ENCODE data around the gene DLX5. TPM values are rescaled to one million over a fixed set of nuclear protein-coding genes. Genes with fewer than 3 reads are reported as not detected.

The DLX5 gene
- total and polyA plus RNA-seq, 2 of the 4 experiments (the other 2 are of a cell fraction): not detected

DNA sequence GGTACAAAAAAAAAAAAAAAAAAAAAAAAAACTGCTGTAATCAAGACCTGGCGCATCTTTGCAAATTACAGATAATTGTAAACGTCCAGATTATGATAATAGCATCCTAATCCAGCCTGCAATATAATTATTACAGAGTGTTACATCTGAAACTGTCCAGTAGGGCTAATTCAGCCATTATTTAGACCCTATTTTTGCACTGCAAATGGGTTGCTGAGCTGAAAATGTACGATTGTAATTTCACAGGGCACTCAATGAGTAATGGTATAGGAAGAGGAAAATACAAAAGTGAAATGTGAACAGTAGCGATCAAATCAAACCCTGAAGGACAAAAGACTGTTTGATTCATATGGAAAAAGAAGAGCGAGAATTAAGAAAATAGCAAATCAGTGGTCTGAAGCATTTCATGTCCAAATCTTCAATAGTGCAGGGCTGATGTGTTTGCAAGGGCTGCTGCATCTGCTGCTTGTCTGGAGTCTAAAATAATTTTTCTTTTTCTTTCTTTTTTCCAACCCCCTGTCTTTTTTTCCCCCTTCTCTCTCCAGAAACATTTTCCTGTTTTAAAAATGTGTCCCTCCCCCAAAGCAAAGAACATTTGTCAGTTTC lies 10.4 kb downstream of the DLX5 start:
- CTCF ChIA-PET: interaction anchor here (1.0 kb wide), 1 partner anchor 13 kb away, joined by 3 read pairs; no protein-coding TSS in a partner anchor
- Histone ChIP-seq H2BK120ac (ENCODE audit: low read depth, low read length) (no peak overlapping the region), H3K4me2 (ENCODE audit: low read depth, low read length) (no peak overlapping the region), H2AK5ac (ENCODE audit: low read depth, low read length) (no peak overlapping the region), H3K79me1 (ENCODE audit: low read depth in 1 of 2, low read length in 2 of 2) (no peaks in the 10 kb centered on the region), H2AFZ (replicated peaks; ENCODE audit: low read length, poor library complexity) (no peak overlapping the region), H3K9me1 (ENCODE audit: insufficient read depth, low read length) (no peaks in the 10 kb centered on the region), H3K9ac (ENCODE audit: low read depth, low read length) (no peak overlapping the region), H2BK15ac (ENCODE audit: low read depth, low read length) (no peak overlapping the region), H3K4me1 (ENCODE audit: control insufficient read depth, insufficient read depth, low read length) (no peaks in the 10 kb centered on the region), H3K56ac (ENCODE audit: extremely low read depth, insufficient read depth, low read length) (no peak overlapping the region), H2AK9ac (replicated peaks; ENCODE audit: low read depth, low read length, poor library complexity) (no peak overlapping the region), H3K4ac (ENCODE audit: low read depth, low read length) (no peak overlapping the region), H4K20me1 (ENCODE audit: insufficient read depth, low read length) (no peaks in the 10 kb centered on the region), H3K4me3 (ENCODE audit: insufficient read depth, low read depth, low read length) (no peak overlapping the region), H2BK5ac (ENCODE audit: low read depth, low read length, poor library complexity, severe bottlenecking) (no peak overlapping the region), H3K27ac (ENCODE audit: insufficient read depth, low read length) (no peak overlapping the region), H4K5ac (ENCODE audit: low read depth, low read length) (no peak overlapping the region), H4K8ac (ENCODE audit: low read depth in 2 of 2, low read length in 2 of 2) (no peak overlapping the region), H4K91ac (ENCODE audit: insufficient read depth, low read depth, low read length) (no peak overlapping the region), H3K27me3 (ENCODE audit: control insufficient read depth, insufficient read depth, low read length) (peaks cover 65% of the 10 kb centered on the region), H3K9me3 (ENCODE audit: control insufficient read depth, insufficient read depth, low read length) (no peaks in the 10 kb centered on the region), H2BK20ac (ENCODE audit: low read depth, low read length) (no peak overlapping the region), H3K36me3 (ENCODE audit: control insufficient read depth, insufficient read depth, low read length) (no peaks in the 10 kb centered on the region), H3K23ac (ENCODE audit: low read depth, low read length) (no peak overlapping the region), H3K14ac (replicated peaks; ENCODE audit: low read depth, low read length) (no peak overlapping the region), H3K18ac (ENCODE audit: low read depth, low read length) (no peak overlapping the region)
- no TSS peak for BruUV-seq (replicated peaks)
- ATAC-seq (ENCODE audit: low read depth): no peak
- POLR2A ChIA-PET (ENCODE audit: unreplicated experiment): no interaction called here
- WGBS, 2 experiments (ENCODE audit: extremely low coverage in 2 of 2, insufficient read length in 1 of 2): no CpG with 5 or more reads among the region's 5 CpGs
- dilution Hi-C loops (cut with HindIII; ENCODE audit: low sequenced_read_pairs, unreplicated experiment): no loop called here
- no peak for DNase-seq
- in situ Hi-C loops (cut with MboI; ENCODE audit: low sequenced_read_pairs): no loop called here
- intact Hi-C loops (cut with micrococcal nuclease): no loop called here
- no peak for TF ChIP-seq BHLHE40 (IDR thresholded peaks at IDR 0.05; ENCODE audit: low read depth, low read length)
- no peak for TF ChIP-seq NFE2L2 (IDR thresholded peaks at IDR 0.05; ENCODE audit: low read depth, low read length)

Data from IMR-90 (cell line).